K562 (cell line): ENCODE data around the gene CPLX3. TPM values are rescaled to one million over a fixed set of nuclear protein-coding genes. Genes with fewer than 3 reads are reported as not detected.

Source experiments
- ETV1 ChIP-seq: fragments of 450-650 bp; conservative IDR thresholded peaks from 2 replicates; pipeline ENCODE4 v1.6.1; 2016; ENCODE audit warnings: missing genetic modification characterization, control low read depth, low read depth, missing compliant biosample characterization
- EZH2 ChIP-seq: IDR thresholded peaks from 2 replicates; pipeline ENCODE4 v1.6.1; 2012; ENCODE audit warnings: low read depth, mild to moderate bottlenecking, inconsistent platforms, low read length, borderline replicate concordance
- FOXA1 ChIP-seq: fragments of 450-650 bp; IDR thresholded peaks from 2 replicates; pipeline ENCODE4 v1.6.1; 2016; ENCODE audit warnings: mild to moderate bottlenecking, borderline replicate concordance
- IRF1 ChIP-seq: sonication (generic); formaldehyde crosslinking; IDR thresholded peaks from 2 replicates; pipeline ENCODE4 v1.8.0; 2022; ENCODE audit warnings: missing genetic modification reagents, mild to moderate bottlenecking, borderline replicate concordance
- KLF10 ChIP-seq: fragments of 250-450 bp; sonication (Bioruptor Pico); IDR thresholded peaks from 2 replicates; pipeline ENCODE4 v1.6.1; 2021; ENCODE audit warnings: matching md5 sums
- MAFG ChIP-seq: fragments of 450-650 bp; conservative IDR thresholded peaks from 2 replicates; pipeline ENCODE4 v1.6.1; 2016; ENCODE audit warnings: missing genetic modification characterization, missing compliant biosample characterization
- MECOM ChIP-seq: fragments of 250-450 bp; sonication (Bioruptor Pico); IDR thresholded peaks from 2 replicates; pipeline ENCODE4 v1.8.0; 2022; ENCODE audit warnings: inconsistent platforms
- MTF1 ChIP-seq: fragments of 250-450 bp; sonication (Bioruptor Pico); IDR thresholded peaks from 2 replicates; pipeline ENCODE4 v1.9.0; 2021; ENCODE audit warnings: moderate library complexity, mild to moderate bottlenecking, inconsistent platforms, borderline replicate concordance
- NR4A1 ChIP-seq, 2 experiments: fragments of 250-450 bp in 1 of 2; fragments of 450-650 bp in 1 of 2; sonication (Bioruptor Pico) in 1 of 2; IDR thresholded peaks; 2 replicates each; pipeline versions ENCODE4 v1.4.0 to v1.6.1; 2016 to 2020; ENCODE audit warnings: mild to moderate bottlenecking in 2 of 2, missing compliant biosample characterization in 1 of 2, missing genetic modification characterization in 1 of 2, moderate library complexity in 1 of 2
- PBX2 ChIP-seq, 2 experiments: IDR thresholded peaks in 1 of 2; conservative IDR thresholded peaks in 1 of 2; 2 replicates each; pipeline ENCODE4 v1.6.1; 2016; ENCODE audit warnings: low read depth in 2 of 2, mild to moderate bottlenecking in 1 of 2, missing compliant biosample characterization in 1 of 2, missing genetic modification characterization in 1 of 2, moderate library complexity in 1 of 2
- POLR2A ChIP-seq: fragments of 450-650 bp; conservative IDR thresholded peaks from 2 replicates; pipeline ENCODE4 v1.6.1; 2016
- POLR2G ChIP-seq: fragments of 200-400 bp; formaldehyde crosslinking; IDR thresholded peaks from 2 replicates; pipeline ENCODE4 v1.6.1; 2017; ENCODE audit warnings: low read depth, mild to moderate bottlenecking, antibody characterized with exemption, low read length, moderate library complexity
- SRSF9 ChIP-seq: fragments of 200-400 bp; formaldehyde crosslinking; IDR thresholded peaks from 2 replicates; pipeline ENCODE4 v1.6.1; 2017; ENCODE audit warnings: low read depth, low read length, borderline replicate concordance
- USF1 ChIP-seq: sonication (generic); formaldehyde crosslinking; IDR thresholded peaks from 2 replicates; pipeline ENCODE4 v1.9.0; 2022; ENCODE audit warnings: mild to moderate bottlenecking, missing genetic modification reagents
- ZNF316 ChIP-seq: fragments of 450-650 bp; IDR thresholded peaks from 2 replicates; pipeline ENCODE4 v1.6.1; 2016
- ZNF511 ChIP-seq: sonication (generic); formaldehyde crosslinking; IDR thresholded peaks from 2 replicates; pipeline ENCODE4 v1.8.0; 2022; ENCODE audit warnings: mild to moderate bottlenecking, missing genetic modification reagents
- polyA plus RNA-seq, 8 experiments: library from polyadenylated mRNA; depleted of rRNA in 4 of 8; stranded (reverse) in 5 of 8; unstranded in 3 of 8; fragments of >200 nt; fragmentation: Nextera tagmentation in 2 of 8; fragmentation: Illumina TruSeq in 1 of 8; extraction: Ambion mirVana in 2 of 8; extraction: Trizol in 1 of 8; gene quantifications; 2 replicates each; pipeline versions ENCODE4 v1.2.1 to v1.2.3, GENCODE V29; 2011 to 2014; ENCODE audit warnings: inconsistent platforms in 1 of 8, missing spikeins in 1 of 8
- total RNA-seq, 7 experiments: library from RNA; depleted of rRNA in 6 of 7; stranded (reverse); fragments of >200 nt in 6 of 7; fragmentation: Illumina TruSeq in 2 of 7; extraction: Trizol in 2 of 7; gene quantifications; 2 replicates each; pipeline versions ENCODE4 v1.2.1 to v1.2.3, GENCODE V29; 2011 to 2021; ENCODE audit warnings: low replicate concordance in 1 of 7

The CPLX3 gene
- total and polyA plus RNA-seq, 9 of the 15 experiments (the other 6 are each of a cell fraction or from before 2014, with no cell fraction given) = not detected

- TF ChIP-seq MAFG (no peak), IRF1 (CRISPR knock-in tag) (no peak), MECOM (CRISPR knock-in tag) (no peak), ETV1 (tag) (peak; percentile 57; the same call in 1 of the 2 replicates), NR4A1 (CRISPR knock-in tag; IDR thresholded peaks at IDR 0.05) (peak; percentile 67; the same call in 1 of the 2 replicates), NR4A1 (tag; IDR thresholded peaks at IDR 0.05) (no peak), ZNF316 (0 out of 2 replicates have a peak, but pooled peaks have one; percentile 3), MTF1 (CRISPR knock-in tag) (no peak), KLF10 (no peak), FOXA1 (no peak), USF1 (CRISPR knock-in tag) (no peak; the same call in 1 of the 2 replicates), EZH2 (no peak), ZNF511 (CRISPR knock-in tag) (peak; percentile 11; the same call in 1 of the 2 replicates), POLR2A (peak; percentile 96), PBX2 (CRISPR knock-in tag; IDR thresholded peaks at IDR 0.05; ENCODE audit: low read depth) (peak; percentile 90), PBX2 (tag; conservative IDR thresholded peaks at IDR 0.05; ENCODE audit: low read depth) (peak; percentile 98), POLR2G (peak; percentile 92), SRSF9 (no peak)
Observed at GRCh38 chr15:74873036-74873755, 46.8 kb downstream of the CPLX3 start, which contains the start of gene SCAMP2 (continued).
